MM.1S (cell line): ENCODE results near the gene ASIC4.

Experiments used
- EZH2 ChIP-seq: fragments of 300-600 bp; sonication (generic); optimal IDR thresholded peaks from 2 replicates; pipeline ENCODE3; 2017; ENCODE audit warnings: low read depth, mild to moderate bottlenecking, antibody characterized with exemption, low read length, mixed read lengths
- EZH2phosphoT487 ChIP-seq: fragments of 300-600 bp; sonication (generic); IDR thresholded peaks from 2 replicates; pipeline ENCODE4 v1.6.1; 2018; ENCODE audit warnings: antibody characterized with exemption, low read length
- TF ChIP-seq, protein P1 (sequence below): fragments of 300-600 bp; sonication (generic); IDR thresholded peaks from 2 replicates; pipeline ENCODE4 v1.5.1; 2016; ENCODE audit warnings: antibody characterized with exemption, low read length, mixed read lengths

DNA sequence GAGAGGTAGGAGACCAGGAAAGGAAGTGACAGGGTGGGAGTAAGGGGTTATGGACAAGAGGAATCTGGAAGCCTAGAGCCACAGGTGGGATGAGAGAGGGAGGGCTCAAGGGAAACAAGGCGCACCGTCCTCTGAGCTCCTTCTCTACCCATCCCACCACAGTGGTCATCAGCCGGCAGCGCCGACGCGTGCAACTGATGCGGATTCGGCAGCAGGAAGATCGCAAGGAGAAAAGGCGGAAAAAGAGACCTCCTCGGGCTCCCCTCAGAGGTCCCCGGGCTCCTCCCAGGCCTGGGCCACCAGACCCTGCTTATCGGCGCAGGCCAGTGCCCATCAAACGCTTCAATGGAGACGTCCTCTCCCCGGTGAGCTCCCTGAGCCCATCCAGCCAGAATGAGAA lies 34.7 kb downstream of the ASIC4 start:
- TF ChIP-seq, protein P1, sequence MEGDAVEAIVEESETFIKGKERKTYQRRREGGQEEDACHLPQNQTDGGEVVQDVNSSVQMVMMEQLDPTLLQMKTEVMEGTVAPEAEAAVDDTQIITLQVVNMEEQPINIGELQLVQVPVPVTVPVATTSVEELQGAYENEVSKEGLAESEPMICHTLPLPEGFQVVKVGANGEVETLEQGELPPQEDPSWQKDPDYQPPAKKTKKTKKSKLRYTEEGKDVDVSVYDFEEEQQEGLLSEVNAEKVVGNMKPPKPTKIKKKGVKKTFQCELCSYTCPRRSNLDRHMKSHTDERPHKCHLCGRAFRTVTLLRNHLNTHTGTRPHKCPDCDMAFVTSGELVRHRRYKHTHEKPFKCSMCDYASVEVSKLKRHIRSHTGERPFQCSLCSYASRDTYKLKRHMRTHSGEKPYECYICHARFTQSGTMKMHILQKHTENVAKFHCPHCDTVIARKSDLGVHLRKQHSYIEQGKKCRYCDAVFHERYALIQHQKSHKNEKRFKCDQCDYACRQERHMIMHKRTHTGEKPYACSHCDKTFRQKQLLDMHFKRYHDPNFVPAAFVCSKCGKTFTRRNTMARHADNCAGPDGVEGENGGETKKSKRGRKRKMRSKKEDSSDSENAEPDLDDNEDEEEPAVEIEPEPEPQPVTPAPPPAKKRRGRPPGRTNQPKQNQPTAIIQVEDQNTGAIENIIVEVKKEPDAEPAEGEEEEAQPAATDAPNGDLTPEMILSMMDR, result no peak
- no peak for TF ChIP-seq EZH2phosphoT487
- no peak for TF ChIP-seq EZH2
